Measurements from ENCODE around the gene R3HDM4.

- TF ChIP-seq, protein P1, sequence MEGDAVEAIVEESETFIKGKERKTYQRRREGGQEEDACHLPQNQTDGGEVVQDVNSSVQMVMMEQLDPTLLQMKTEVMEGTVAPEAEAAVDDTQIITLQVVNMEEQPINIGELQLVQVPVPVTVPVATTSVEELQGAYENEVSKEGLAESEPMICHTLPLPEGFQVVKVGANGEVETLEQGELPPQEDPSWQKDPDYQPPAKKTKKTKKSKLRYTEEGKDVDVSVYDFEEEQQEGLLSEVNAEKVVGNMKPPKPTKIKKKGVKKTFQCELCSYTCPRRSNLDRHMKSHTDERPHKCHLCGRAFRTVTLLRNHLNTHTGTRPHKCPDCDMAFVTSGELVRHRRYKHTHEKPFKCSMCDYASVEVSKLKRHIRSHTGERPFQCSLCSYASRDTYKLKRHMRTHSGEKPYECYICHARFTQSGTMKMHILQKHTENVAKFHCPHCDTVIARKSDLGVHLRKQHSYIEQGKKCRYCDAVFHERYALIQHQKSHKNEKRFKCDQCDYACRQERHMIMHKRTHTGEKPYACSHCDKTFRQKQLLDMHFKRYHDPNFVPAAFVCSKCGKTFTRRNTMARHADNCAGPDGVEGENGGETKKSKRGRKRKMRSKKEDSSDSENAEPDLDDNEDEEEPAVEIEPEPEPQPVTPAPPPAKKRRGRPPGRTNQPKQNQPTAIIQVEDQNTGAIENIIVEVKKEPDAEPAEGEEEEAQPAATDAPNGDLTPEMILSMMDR (IDR thresholded peaks at IDR 0.05; ENCODE audit: insufficient read depth, low read depth, low read length): no peak
- TF ChIP-seq EZH2 (IDR thresholded peaks at IDR 0.05; ENCODE audit: insufficient read depth, low read length): no peak
Measured at GRCh38 chr19:900302-901111, 12.5 kb downstream of the R3HDM4 start.
